Endothelial cell of umbilical vein (primary cell): ENCODE measurements around the gene SMURF1.

ENCODE experiments used
- EZH2 ChIP-seq: IDR thresholded peaks from 2 replicates; pipeline ENCODE4 v1.6.1; 2012; ENCODE audit warnings: borderline replicate concordance, low read depth, mild to moderate bottlenecking, moderate library complexity, low read length, inconsistent platforms; ENCODE audit not compliant: severe bottlenecking
- JUN ChIP-seq: IDR thresholded peaks from 2 replicates; pipeline ENCODE4 v1.6.1; 2011; ENCODE audit warnings: borderline replicate concordance, low read depth; ENCODE audit not compliant: insufficient read length, insufficient read depth
- POLR2A ChIP-seq: IDR thresholded peaks from 2 replicates; pipeline ENCODE4 v1.6.1; 2012; ENCODE audit warnings: low read depth, mild to moderate bottlenecking, control low read depth, low read length
- POLR2AphosphoS5 ChIP-seq: IDR thresholded peaks from 2 replicates; pipeline ENCODE4 v1.6.1; 2012; ENCODE audit warnings: low read depth, mild to moderate bottlenecking, control low read depth, low read length, moderate library complexity; ENCODE audit not compliant: insufficient read depth
- TF ChIP-seq, protein P1 (sequence below), 2 donors: IDR thresholded peaks; 1 replicate in 1 of 2; 2 replicates in 1 of 2; pipeline ENCODE4 v1.5.1; 2011; ENCODE audit warnings: low read length in 2 of 2, mild to moderate bottlenecking in 2 of 2, moderate library complexity in 2 of 2, control low read depth in 1 of 2, inconsistent platforms in 1 of 2, low read depth in 1 of 2; ENCODE audit not compliant: insufficient read depth in 1 of 2; ENCODE audit errors: extremely low read depth in 1 of 2
- TF ChIP-seq, protein P2 (sequence below): IDR thresholded peaks from 2 replicates; pipeline ENCODE4 v1.6.1; 2011; ENCODE audit not compliant: insufficient read depth, insufficient read length

DNA sequence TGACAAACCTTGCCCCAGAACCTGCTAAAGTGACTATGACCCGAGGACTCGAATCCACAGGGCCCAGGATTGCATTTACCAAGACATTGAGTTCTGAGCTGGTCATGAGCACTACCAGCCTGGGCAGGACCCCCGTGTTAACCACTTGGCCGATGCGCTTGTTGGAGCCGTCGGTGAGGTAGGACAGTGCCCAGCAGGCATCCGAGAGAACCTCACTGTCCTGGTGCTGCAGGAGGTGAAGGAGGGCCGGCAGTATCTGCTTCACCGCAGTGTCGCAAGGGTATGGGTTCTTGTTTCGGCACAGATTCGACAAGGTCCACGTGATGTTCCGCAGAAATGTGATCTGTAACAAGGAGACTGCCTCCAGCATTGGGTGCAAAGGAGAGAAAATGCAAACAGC is 44.3 kb upstream of the SMURF1 start:
- no peak for TF ChIP-seq EZH2
- TF ChIP-seq, protein P1, sequence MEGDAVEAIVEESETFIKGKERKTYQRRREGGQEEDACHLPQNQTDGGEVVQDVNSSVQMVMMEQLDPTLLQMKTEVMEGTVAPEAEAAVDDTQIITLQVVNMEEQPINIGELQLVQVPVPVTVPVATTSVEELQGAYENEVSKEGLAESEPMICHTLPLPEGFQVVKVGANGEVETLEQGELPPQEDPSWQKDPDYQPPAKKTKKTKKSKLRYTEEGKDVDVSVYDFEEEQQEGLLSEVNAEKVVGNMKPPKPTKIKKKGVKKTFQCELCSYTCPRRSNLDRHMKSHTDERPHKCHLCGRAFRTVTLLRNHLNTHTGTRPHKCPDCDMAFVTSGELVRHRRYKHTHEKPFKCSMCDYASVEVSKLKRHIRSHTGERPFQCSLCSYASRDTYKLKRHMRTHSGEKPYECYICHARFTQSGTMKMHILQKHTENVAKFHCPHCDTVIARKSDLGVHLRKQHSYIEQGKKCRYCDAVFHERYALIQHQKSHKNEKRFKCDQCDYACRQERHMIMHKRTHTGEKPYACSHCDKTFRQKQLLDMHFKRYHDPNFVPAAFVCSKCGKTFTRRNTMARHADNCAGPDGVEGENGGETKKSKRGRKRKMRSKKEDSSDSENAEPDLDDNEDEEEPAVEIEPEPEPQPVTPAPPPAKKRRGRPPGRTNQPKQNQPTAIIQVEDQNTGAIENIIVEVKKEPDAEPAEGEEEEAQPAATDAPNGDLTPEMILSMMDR (IDR thresholded peaks at IDR 0.05; ENCODE audit: extremely low read depth in 1 of 2, insufficient read depth in 1 of 2, low read depth in 1 of 2, low read length in 2 of 2), result no peak
- TF ChIP-seq, protein P2, sequence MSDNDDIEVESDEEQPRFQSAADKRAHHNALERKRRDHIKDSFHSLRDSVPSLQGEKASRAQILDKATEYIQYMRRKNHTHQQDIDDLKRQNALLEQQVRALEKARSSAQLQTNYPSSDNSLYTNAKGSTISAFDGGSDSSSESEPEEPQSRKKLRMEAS, result no peak
- TF ChIP-seq POLR2A, result no peak
- TF ChIP-seq POLR2AphosphoS5, result no peak
- no peak for TF ChIP-seq JUN
